K562 (cell line): Measurements from ENCODE around the gene GRID2IP. TPM values are rescaled to one million over a fixed set of nuclear protein-coding genes. Genes with fewer than 3 reads are reported as not detected.

ENCODE experiments used
- CCAR2 ChIP-seq: fragments of 200-400 bp; formaldehyde crosslinking; IDR thresholded peaks from 2 replicates; pipeline ENCODE4 v1.6.1; 2017; ENCODE audit warnings: mild to moderate bottlenecking, low read depth, low read length
- ERF ChIP-seq: fragments of 450-650 bp; formaldehyde crosslinking; IDR thresholded peaks from 2 replicates; pipeline ENCODE4 v1.4.0; 2020; ENCODE audit warnings: mild to moderate bottlenecking, mixed read lengths
- MTF1 ChIP-seq: fragments of 250-450 bp; sonication (Bioruptor Pico); IDR thresholded peaks from 2 replicates; pipeline ENCODE4 v1.9.0; 2021; ENCODE audit warnings: moderate library complexity, mild to moderate bottlenecking, inconsistent platforms, borderline replicate concordance
- POLR2A ChIP-seq: fragments of 450-650 bp; conservative IDR thresholded peaks from 2 replicates; pipeline ENCODE4 v1.6.1; 2016
- SOX6 ChIP-seq: fragments of 450-650 bp; IDR thresholded peaks from 2 replicates; pipeline ENCODE4 v1.6.1; 2014; ENCODE audit warnings: mild to moderate bottlenecking
- YY1 ChIP-seq, 3 experiments: IDR thresholded peaks; 2 replicates each; pipeline ENCODE4 v1.6.1; 2011; ENCODE audit warnings: low read length in 2 of 3, mild to moderate bottlenecking in 2 of 3, moderate library complexity in 2 of 3, borderline replicate concordance in 1 of 3, control low read depth in 1 of 3, low read depth in 1 of 3; ENCODE audit not compliant: insufficient read depth in 3 of 3, insufficient replicate concordance in 2 of 3, control insufficient read depth in 1 of 3, insufficient read length in 1 of 3; ENCODE audit errors: extremely low read depth in 1 of 3
- ZNF146 ChIP-seq: IDR thresholded peaks from one replicate; pipeline ENCODE4 v1.6.1; 2018; ENCODE audit warnings: missing compliant biosample characterization; ENCODE audit not compliant: unreplicated experiment
- polyA plus RNA-seq, 8 experiments: library from polyadenylated mRNA; depleted of rRNA in 4 of 8; stranded (reverse) in 5 of 8; unstranded in 3 of 8; fragments of >200 nt; fragmentation: Nextera tagmentation in 2 of 8; fragmentation: Illumina TruSeq in 1 of 8; extraction: Ambion mirVana in 2 of 8; extraction: Trizol in 1 of 8; gene quantifications; 2 replicates each; pipeline versions ENCODE4 v1.2.1 to v1.2.3, GENCODE V29; 2011 to 2014; ENCODE audit warnings: inconsistent platforms in 1 of 8, missing spikeins in 1 of 8
- total RNA-seq, 7 experiments: library from RNA; depleted of rRNA in 6 of 7; stranded (reverse); fragments of >200 nt in 6 of 7; fragmentation: Illumina TruSeq in 2 of 7; extraction: Trizol in 2 of 7; gene quantifications; 2 replicates each; pipeline versions ENCODE4 v1.2.1 to v1.2.3, GENCODE V29; 2011 to 2021; ENCODE audit warnings: low replicate concordance in 1 of 7
- TF ChIP-seq, protein P1 (sequence below): fragments of 150-350 bp; conservative IDR thresholded peaks from 2 replicates; pipeline ENCODE4 v1.6.1; 2014; ENCODE audit warnings: low read length
- TF ChIP-seq, protein P2 (sequence below): sonication (generic); formaldehyde crosslinking; IDR thresholded peaks from 2 replicates; pipeline ENCODE4 v1.8.0; 2023; ENCODE audit warnings: missing genetic modification reagents, mild to moderate bottlenecking, borderline replicate concordance
- TF ChIP-seq, protein P3 (sequence below): fragments of 450-650 bp; conservative IDR thresholded peaks from 2 replicates; pipeline ENCODE4 v1.6.1; 2016; ENCODE audit warnings: missing genetic modification characterization, low read depth, mild to moderate bottlenecking, missing compliant biosample characterization, moderate library complexity
- TF ChIP-seq, protein P4 (sequence below): fragments of 450-650 bp; IDR thresholded peaks from 2 replicates; pipeline ENCODE4 v1.6.1; 2016
- TF ChIP-seq, protein P5 (sequence below): sonication (generic); formaldehyde crosslinking; IDR thresholded peaks from 2 replicates; pipeline ENCODE4 v1.8.1; 2023; ENCODE audit warnings: mild to moderate bottlenecking, missing genetic modification reagents, moderate library complexity
- TF ChIP-seq, protein P6 (sequence below): sonication (generic); formaldehyde crosslinking; IDR thresholded peaks from 2 replicates; pipeline ENCODE4 v1.8.0; 2022; ENCODE audit warnings: mild to moderate bottlenecking, missing genetic modification reagents

Gene GRID2IP
- total and polyA plus RNA-seq, 9 of the 15 experiments (the other 6 are each of a cell fraction or from before 2014, with no cell fraction given), result not detected

DNA sequence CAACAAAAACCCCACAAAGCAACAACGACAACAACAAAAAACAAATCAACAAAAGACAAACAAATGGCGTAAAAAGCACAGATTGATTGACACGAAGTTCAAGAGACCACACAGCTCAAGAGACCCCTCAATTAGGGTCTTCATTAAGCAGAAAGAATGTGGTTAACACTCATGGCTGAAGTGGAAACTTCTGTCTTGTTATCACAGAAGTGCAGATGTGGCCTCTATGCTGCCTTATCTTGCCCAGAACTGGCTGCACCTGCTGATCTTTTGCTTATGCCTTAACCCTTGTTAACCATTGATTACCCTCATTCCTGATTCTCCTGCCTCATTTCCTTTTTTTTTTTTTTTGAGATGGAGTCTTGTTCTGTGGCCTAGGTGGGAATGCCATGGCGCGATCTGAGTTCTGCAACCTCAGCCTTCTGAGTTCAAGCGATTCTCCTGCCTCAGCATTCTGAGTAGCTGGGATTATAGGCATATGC, 100.0 kb downstream of the GRID2IP start (continued):
- TF ChIP-seq, protein P1, sequence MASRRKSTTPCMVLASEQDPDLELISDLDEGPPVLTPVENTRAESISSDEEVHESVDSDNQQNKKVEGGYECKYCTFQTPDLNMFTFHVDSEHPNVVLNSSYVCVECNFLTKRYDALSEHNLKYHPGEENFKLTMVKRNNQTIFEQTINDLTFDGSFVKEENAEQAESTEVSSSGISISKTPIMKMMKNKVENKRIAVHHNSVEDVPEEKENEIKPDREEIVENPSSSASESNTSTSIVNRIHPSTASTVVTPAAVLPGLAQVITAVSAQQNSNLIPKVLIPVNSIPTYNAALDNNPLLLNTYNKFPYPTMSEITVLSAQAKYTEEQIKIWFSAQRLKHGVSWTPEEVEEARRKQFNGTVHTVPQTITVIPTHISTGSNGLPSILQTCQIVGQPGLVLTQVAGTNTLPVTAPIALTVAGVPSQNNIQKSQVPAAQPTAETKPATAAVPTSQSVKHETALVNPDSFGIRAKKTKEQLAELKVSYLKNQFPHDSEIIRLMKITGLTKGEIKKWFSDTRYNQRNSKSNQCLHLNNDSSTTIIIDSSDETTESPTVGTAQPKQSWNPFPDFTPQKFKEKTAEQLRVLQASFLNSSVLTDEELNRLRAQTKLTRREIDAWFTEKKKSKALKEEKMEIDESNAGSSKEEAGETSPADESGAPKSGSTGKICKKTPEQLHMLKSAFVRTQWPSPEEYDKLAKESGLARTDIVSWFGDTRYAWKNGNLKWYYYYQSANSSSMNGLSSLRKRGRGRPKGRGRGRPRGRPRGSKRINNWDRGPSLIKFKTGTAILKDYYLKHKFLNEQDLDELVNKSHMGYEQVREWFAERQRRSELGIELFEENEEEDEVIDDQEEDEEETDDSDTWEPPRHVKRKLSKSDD, result no peak
- TF ChIP-seq CCAR2 (no peak), YY1 (IDR thresholded peaks at IDR 0.05; ENCODE audit: borderline replicate concordance in 1 of 3, control insufficient read depth in 1 of 3, extremely low read depth in 1 of 3, insufficient read depth in 3 of 3, insufficient read length in 1 of 3, insufficient replicate concordance in 2 of 3, low read depth in 1 of 3, low read length in 2 of 3) (peak in 1 of 3 experiments; percentile 16), SOX6 (peak; percentile 95), ERF (CRISPR knock-in tag) (no peak), POLR2A (no peak), ZNF146 (no peak), MTF1 (CRISPR knock-in tag) (no peak)
- TF ChIP-seq, protein P2, sequence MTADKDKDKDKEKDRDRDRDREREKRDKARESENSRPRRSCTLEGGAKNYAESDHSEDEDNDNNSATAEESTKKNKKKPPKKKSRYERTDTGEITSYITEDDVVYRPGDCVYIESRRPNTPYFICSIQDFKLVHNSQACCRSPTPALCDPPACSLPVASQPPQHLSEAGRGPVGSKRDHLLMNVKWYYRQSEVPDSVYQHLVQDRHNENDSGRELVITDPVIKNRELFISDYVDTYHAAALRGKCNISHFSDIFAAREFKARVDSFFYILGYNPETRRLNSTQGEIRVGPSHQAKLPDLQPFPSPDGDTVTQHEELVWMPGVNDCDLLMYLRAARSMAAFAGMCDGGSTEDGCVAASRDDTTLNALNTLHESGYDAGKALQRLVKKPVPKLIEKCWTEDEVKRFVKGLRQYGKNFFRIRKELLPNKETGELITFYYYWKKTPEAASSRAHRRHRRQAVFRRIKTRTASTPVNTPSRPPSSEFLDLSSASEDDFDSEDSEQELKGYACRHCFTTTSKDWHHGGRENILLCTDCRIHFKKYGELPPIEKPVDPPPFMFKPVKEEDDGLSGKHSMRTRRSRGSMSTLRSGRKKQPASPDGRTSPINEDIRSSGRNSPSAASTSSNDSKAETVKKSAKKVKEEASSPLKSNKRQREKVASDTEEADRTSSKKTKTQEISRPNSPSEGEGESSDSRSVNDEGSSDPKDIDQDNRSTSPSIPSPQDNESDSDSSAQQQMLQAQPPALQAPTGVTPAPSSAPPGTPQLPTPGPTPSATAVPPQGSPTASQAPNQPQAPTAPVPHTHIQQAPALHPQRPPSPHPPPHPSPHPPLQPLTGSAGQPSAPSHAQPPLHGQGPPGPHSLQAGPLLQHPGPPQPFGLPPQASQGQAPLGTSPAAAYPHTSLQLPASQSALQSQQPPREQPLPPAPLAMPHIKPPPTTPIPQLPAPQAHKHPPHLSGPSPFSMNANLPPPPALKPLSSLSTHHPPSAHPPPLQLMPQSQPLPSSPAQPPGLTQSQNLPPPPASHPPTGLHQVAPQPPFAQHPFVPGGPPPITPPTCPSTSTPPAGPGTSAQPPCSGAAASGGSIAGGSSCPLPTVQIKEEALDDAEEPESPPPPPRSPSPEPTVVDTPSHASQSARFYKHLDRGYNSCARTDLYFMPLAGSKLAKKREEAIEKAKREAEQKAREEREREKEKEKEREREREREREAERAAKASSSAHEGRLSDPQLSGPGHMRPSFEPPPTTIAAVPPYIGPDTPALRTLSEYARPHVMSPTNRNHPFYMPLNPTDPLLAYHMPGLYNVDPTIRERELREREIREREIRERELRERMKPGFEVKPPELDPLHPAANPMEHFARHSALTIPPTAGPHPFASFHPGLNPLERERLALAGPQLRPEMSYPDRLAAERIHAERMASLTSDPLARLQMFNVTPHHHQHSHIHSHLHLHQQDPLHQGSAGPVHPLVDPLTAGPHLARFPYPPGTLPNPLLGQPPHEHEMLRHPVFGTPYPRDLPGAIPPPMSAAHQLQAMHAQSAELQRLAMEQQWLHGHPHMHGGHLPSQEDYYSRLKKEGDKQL (CRISPR knock-in tag), result 0 out of 2 replicates have a peak, but pooled peaks have one; percentile 76
- TF ChIP-seq, protein P3, sequence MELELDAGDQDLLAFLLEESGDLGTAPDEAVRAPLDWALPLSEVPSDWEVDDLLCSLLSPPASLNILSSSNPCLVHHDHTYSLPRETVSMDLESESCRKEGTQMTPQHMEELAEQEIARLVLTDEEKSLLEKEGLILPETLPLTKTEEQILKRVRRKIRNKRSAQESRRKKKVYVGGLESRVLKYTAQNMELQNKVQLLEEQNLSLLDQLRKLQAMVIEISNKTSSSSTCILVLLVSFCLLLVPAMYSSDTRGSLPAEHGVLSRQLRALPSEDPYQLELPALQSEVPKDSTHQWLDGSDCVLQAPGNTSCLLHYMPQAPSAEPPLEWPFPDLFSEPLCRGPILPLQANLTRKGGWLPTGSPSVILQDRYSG, result no peak
- TF ChIP-seq, protein P4, sequence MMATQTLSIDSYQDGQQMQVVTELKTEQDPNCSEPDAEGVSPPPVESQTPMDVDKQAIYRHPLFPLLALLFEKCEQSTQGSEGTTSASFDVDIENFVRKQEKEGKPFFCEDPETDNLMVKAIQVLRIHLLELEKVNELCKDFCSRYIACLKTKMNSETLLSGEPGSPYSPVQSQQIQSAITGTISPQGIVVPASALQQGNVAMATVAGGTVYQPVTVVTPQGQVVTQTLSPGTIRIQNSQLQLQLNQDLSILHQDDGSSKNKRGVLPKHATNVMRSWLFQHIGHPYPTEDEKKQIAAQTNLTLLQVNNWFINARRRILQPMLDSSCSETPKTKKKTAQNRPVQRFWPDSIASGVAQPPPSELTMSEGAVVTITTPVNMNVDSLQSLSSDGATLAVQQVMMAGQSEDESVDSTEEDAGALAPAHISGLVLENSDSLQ, result 0 out of 2 replicates have a peak, but pooled peaks have one; percentile 29
- TF ChIP-seq, protein P5, sequence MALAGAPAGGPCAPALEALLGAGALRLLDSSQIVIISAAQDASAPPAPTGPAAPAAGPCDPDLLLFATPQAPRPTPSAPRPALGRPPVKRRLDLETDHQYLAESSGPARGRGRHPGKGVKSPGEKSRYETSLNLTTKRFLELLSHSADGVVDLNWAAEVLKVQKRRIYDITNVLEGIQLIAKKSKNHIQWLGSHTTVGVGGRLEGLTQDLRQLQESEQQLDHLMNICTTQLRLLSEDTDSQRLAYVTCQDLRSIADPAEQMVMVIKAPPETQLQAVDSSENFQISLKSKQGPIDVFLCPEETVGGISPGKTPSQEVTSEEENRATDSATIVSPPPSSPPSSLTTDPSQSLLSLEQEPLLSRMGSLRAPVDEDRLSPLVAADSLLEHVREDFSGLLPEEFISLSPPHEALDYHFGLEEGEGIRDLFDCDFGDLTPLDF (CRISPR knock-in tag), result no peak
- TF ChIP-seq, protein P6, sequence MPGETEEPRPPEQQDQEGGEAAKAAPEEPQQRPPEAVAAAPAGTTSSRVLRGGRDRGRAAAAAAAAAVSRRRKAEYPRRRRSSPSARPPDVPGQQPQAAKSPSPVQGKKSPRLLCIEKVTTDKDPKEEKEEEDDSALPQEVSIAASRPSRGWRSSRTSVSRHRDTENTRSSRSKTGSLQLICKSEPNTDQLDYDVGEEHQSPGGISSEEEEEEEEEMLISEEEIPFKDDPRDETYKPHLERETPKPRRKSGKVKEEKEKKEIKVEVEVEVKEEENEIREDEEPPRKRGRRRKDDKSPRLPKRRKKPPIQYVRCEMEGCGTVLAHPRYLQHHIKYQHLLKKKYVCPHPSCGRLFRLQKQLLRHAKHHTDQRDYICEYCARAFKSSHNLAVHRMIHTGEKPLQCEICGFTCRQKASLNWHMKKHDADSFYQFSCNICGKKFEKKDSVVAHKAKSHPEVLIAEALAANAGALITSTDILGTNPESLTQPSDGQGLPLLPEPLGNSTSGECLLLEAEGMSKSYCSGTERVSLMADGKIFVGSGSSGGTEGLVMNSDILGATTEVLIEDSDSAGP (CRISPR knock-in tag), result no peak
